Duodenal mucosa (tissue), 2 donors: ENCODE measurements around the gene OLA1.

Experiments
- H3K27ac ChIP-seq: one replicate; pipeline ENCODE4 v1.7.0; 2013; ENCODE audit warnings: low read depth, low read length
- H3K27me3 ChIP-seq, 2 donors: one replicate each; pipeline ENCODE4 v1.7.0; 2013; ENCODE audit warnings: low read length in 2 of 2, control low read depth in 1 of 2; ENCODE audit not compliant: insufficient read depth in 2 of 2, control insufficient read depth in 1 of 2
- H3K36me3 ChIP-seq, 2 donors: one replicate each; pipeline ENCODE4 v1.7.0; 2013; ENCODE audit warnings: low read length in 2 of 2, control low read depth in 1 of 2; ENCODE audit not compliant: insufficient read depth in 2 of 2, control insufficient read depth in 1 of 2
- H3K4me1 ChIP-seq, 2 donors: one replicate each; pipeline ENCODE4 v1.7.0; 2013; ENCODE audit warnings: low read length in 2 of 2, control low read depth in 1 of 2; ENCODE audit not compliant: insufficient read depth in 2 of 2, control insufficient read depth in 1 of 2
- H3K4me3 ChIP-seq, 2 donors: one replicate each; pipeline ENCODE4 v1.7.0; 2013; ENCODE audit warnings: low read length in 2 of 2, low read depth in 1 of 2
- H3K9ac ChIP-seq, 2 donors: one replicate each; pipeline ENCODE4 v1.7.0; 2013; ENCODE audit warnings: low read length in 2 of 2, low read depth in 1 of 2
- H3K9me3 ChIP-seq, 2 donors: one replicate each; pipeline ENCODE4 v1.7.0; 2013; ENCODE audit warnings: low read length in 2 of 2, control low read depth in 1 of 2; ENCODE audit not compliant: control insufficient read depth in 1 of 2

OLA1 gene

GRCh38 chr2:174051741-174052583 is 196.4 kb downstream of the OLA1 start:
- Histone ChIP-seq H3K27me3 (no peaks in the 10 kb centered on the region), H3K4me1 (peaks cover 10 to 21% of the 10 kb centered on the region in 2 donors), H3K9ac (no peak overlapping the region), H3K4me3 (no peak overlapping the region), H3K9me3 (no peaks in the 10 kb centered on the region), H3K36me3 (no peaks in the 10 kb centered on the region), H3K27ac (no peak overlapping the region)

- Histone ChIP-seq H3K9me3 (no peaks in the 10 kb centered on the region), H3K27ac (no peak overlapping the region), H3K4me1 (peaks cover 10 to 21% of the 10 kb centered on the region in 2 donors), H3K4me3 (no peak overlapping the region), H3K27me3 (no peaks in the 10 kb centered on the region), H3K36me3 (no peaks in the 10 kb centered on the region), H3K9ac (no peak overlapping the region)
Measured at GRCh38 chr2:174051068-174051467, 197.3 kb downstream of the OLA1 start.

GRCh38 chr2:174049895-174050294 is 198.4 kb downstream of the OLA1 start:
- H3K27me3 ChIP-seq, result no peaks in the 10 kb centered on the region
- no peak overlapping the region for H3K4me3 ChIP-seq
- H3K27ac ChIP-seq, result no peak overlapping the region
- H3K4me1 ChIP-seq, result peaks cover 10 to 21% of the 10 kb centered on the region in 2 donors
- H3K36me3 ChIP-seq, result no peaks in the 10 kb centered on the region
- H3K9ac ChIP-seq, result no peak overlapping the region
- H3K9me3 ChIP-seq, result no peaks in the 10 kb centered on the region

GRCh38 chr2:174048243-174048642 is 200.1 kb downstream of the OLA1 start:
- Histone ChIP-seq H3K4me1 (peaks cover 3 to 13% of the 10 kb centered on the region in 2 donors), H3K9me3 (no peaks in the 10 kb centered on the region), H3K27me3 (no peaks in the 10 kb centered on the region), H3K36me3 (no peaks in the 10 kb centered on the region), H3K4me3 (no peak overlapping the region), H3K27ac (no peak overlapping the region), H3K9ac (no peak overlapping the region)

GRCh38 chr2:174047746-174048145 is 200.6 kb downstream of the OLA1 start:
- H3K9ac ChIP-seq, result no peak overlapping the region
- H3K4me1 ChIP-seq, result peaks cover 3 to 13% of the 10 kb centered on the region in 2 donors
- H3K9me3 ChIP-seq, result no peaks in the 10 kb centered on the region
- H3K4me3 ChIP-seq, result no peak overlapping the region
- H3K27ac ChIP-seq, result no peak overlapping the region
- H3K36me3 ChIP-seq, result no peaks in the 10 kb centered on the region
- no peaks in the 10 kb centered on the region for H3K27me3 ChIP-seq

- Histone ChIP-seq H3K4me1 (peaks cover under 1 to 3% of the 10 kb centered on the region in 2 donors), H3K27me3 (no peaks in the 10 kb centered on the region), H3K9ac (no peak overlapping the region), H3K9me3 (no peaks in the 10 kb centered on the region), H3K27ac (no peak overlapping the region), H3K4me3 (no peak overlapping the region), H3K36me3 (no peaks in the 10 kb centered on the region)
Measured at GRCh38 chr2:174046172-174046571, 202.2 kb downstream of the OLA1 start.

GRCh38 chr2:174044556-174044955 is 203.8 kb downstream of the OLA1 start:
- no peak overlapping the region for H3K4me3 ChIP-seq
- peaks cover 2 to 3% of the 10 kb centered on the region in 2 donors for H3K4me1 ChIP-seq
- no peak overlapping the region for H3K27ac ChIP-seq
- no peak overlapping the region for H3K9ac ChIP-seq
- H3K36me3 ChIP-seq, result no peaks in the 10 kb centered on the region
- no peaks in the 10 kb centered on the region for H3K27me3 ChIP-seq
- no peaks in the 10 kb centered on the region for H3K9me3 ChIP-seq

GRCh38 chr2:174040417-174040701 is 208.0 kb downstream of the OLA1 start:
- Histone ChIP-seq H3K9ac (no peak overlapping the region), H3K9me3 (no peaks in the 10 kb centered on the region), H3K36me3 (no peaks in the 10 kb centered on the region), H3K27me3 (no peaks in the 10 kb centered on the region), H3K27ac (no peak overlapping the region), H3K4me1 (peaks cover 5 to 6% of the 10 kb centered on the region in 2 donors), H3K4me3 (no peak overlapping the region)

GRCh38 chr2:174039551-174040416 is 208.5 kb downstream of the OLA1 start:
- Histone ChIP-seq H3K9ac (peak overlapping the region; percentile 21 to 45), H3K4me1 (peaks cover 5 to 6% of the 10 kb centered on the region in 2 donors), H3K27me3 (no peaks in the 10 kb centered on the region), H3K27ac (peak overlapping the region; percentile 64), H3K9me3 (no peaks in the 10 kb centered on the region), H3K36me3 (no peaks in the 10 kb centered on the region), H3K4me3 (peak overlapping the region in 1 of 2 donors; percentile 49)

GRCh38 chr2:174038462-174038861 is 209.9 kb downstream of the OLA1 start:
- H3K36me3 ChIP-seq, result no peaks in the 10 kb centered on the region
- no peak overlapping the region for H3K4me3 ChIP-seq
- H3K27me3 ChIP-seq, result no peaks in the 10 kb centered on the region
- peaks cover 5 to 6% of the 10 kb centered on the region in 2 donors for H3K4me1 ChIP-seq
- H3K9ac ChIP-seq, result no peak overlapping the region
- H3K27ac ChIP-seq, result no peak overlapping the region
- H3K9me3 ChIP-seq, result no peaks in the 10 kb centered on the region
